ENCODE results near the gene GCNT4. TPM values are rescaled to one million over a fixed set of nuclear protein-coding genes. Genes with fewer than 3 reads are reported as not detected.

Gene GCNT4
- polyA plus RNA-seq, 5 donors, result 0.90 to 1.6 (median 0.96) TPM

DNA sequence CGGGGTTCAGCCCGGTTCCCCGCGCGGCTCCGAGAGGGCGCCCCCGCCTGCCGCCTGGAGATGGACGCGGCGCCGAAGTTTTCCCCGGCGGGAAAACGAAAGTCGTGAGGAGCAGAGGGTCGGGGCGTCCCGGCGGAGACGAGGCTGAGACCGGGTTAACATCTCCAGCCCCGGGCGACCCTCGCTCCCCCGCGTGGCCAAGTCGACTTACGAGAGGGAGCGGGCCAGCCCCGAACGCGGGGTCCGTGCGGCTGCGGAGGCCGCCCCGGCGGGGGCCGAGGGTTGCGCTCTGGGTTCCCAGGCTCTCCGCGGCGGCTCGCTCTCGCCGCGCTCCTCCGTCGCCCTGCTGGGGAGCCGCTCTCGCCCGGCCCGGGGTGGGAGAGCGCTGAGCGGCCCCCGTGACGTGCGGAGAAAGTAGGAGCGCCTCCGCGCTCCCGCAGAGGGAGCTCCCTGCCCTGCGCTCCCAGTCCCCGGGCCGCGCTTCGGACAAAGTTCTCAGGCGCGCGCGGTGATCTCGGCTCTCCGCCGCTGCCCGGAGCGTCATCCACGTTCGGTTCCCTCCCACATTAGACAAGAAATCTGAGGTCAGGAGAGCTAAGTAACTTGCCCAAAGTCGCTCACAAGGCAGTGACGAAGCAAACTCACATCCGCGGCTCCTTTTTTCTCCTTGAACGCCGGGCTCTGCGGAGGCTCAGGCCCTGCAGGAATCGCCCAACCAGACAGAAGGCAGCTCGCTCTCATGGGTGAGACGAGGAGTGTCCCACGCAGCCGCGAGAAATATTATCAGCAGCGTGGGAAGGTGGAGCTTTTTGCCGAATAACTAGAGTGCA is 1.2 kb upstream of the GCNT4 start:
- peak; percentile 71 to 75 for DNase-seq

DNA sequence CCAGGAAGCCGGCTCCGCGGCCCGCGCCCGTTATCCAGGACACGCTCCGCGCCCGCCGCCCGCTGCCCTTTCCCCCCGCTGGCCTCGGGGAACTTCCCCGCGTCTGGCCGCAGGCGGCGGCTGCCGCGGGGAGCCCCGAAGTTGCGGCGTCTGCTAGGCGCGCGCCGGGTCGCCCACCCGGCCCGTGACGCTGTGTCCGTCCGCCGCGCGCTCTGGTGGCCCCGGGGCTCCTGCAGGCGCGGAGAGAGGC is 621 bp upstream of the GCNT4 start:
- DNase-seq, result no peak

DNA sequence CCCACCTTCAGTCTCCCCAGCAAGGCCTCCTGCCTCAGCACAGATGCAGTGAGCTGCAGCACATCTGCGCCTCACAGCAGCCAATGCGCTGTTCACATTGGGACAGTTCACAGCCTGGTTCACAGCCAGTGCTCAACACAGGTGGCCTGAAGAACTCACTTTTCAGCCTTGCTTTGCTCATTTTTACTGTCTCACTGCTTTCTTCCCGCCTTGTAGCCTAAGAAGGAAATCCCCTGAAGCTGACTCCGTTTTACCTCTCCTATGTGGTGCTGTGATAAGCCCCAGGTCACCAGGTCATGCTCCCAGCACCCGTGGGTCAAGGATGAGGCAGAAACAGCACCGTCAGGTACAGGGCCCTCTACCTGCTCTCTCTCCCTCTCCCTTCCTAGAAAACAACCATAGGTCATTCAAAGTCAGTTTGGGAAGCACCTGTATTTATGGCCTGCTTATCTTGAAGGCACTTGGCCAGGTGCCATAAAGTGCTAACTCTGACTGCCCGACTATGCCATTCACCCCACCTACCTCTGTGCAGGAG is 1.1 kb downstream of the GCNT4 start:
- DNase-seq, result no peak

DNA sequence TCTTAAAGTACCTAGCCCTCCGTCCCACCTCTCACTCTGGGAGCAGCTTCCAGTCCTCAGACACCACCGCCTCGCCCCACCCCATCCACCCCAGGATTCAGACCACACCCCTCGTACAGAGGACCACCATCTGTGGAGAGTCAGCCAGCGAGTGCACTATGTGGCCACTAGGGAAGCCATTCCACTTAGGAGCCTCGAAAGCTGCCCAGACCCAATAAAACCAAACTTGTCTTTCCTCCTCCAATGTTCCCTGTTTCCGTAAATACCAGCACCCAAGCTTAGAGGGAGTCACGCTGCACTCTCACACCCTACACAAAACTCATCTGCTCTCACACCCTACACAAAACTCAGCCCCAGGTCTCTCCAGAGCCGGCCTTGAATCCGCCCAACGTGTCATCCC is 1.9 kb downstream of the GCNT4 start:
- no peak for DNase-seq

DNA sequence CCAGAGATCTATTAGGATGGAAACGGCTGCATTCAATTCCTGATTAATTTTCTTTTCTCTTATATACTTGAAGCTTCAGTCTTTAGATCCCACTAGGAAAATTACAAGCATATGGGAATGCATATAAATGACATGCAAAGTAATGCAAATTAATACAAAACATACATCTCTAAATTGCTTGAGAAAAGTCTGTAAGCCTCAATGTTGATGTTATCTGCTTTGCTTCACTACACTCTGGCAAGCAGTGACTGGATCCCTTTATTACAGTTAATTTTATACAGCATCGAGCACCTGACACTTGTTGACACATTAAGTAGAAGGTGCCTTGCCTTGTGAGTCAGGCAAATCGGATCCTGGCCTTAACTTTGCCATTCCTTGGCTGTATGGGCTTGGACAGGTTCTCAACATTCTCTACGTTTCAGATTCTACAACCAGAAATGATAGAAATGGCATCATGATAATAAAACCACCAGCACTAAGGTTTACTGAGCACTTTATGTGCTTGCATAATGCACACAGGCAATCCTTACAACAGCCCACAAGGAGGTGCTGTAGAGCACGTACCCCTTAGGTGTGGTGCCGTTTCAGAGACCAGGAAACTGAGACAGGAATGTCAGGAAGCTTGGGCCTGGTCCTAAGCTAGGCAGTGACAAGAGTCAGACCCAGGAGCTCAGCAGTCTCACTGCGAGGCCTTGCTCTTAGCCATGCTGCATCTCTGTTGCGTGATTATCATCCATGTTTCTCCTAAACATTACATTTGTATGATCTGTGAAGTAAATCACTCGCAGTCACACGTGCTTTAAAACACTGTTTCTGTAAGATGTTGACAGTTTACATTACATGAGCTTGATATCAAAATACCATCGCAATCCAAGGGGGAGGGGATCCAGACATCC is 2.7 kb downstream of the GCNT4 start:
- DNase-seq, result no peak

DNA sequence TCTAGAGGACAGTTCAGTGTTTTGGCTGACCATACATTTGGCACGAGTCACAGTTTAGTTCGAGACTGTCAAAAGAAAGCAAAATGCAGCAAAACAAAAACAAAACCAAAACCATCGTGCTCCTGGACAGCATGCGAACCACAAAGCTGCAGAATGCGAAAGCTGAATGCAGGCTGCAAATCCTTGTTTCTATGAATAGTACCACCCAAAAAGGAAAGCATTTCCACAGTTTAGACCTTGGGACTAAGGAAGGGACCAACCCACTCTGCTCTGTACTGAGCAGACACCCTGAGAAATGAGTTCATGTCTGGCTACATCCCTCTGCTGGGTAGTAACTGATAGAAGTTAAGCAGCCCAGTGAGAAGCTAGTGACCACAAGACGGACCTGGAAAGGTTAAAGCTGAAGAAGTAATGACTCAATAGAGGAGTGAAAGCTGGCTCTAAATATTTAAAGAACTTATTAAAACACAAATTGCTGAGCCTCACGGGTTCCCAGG is 3.9 kb downstream of the GCNT4 start:
- DNase-seq, result no peak

DNA sequence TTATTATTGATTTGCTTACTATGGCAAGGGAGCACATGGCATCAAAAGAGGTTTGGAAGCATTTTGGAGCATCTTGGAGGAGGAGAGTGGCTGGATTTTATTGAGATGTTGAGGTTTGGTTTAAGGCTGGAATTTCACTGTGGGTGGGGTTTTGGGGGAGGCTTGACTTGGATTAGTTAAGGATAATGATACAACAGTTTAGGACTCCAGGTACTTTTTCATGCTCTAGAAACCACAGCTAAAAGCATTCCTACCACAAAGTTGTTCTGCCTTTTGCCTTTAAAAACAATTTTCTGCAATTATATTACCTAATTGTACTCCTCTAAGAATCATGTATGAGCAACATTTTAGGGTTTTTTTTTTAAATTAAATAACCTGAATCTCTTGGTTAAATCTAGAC is 5.0 kb downstream of the GCNT4 start:
- DNase-seq, result no peak

DNA sequence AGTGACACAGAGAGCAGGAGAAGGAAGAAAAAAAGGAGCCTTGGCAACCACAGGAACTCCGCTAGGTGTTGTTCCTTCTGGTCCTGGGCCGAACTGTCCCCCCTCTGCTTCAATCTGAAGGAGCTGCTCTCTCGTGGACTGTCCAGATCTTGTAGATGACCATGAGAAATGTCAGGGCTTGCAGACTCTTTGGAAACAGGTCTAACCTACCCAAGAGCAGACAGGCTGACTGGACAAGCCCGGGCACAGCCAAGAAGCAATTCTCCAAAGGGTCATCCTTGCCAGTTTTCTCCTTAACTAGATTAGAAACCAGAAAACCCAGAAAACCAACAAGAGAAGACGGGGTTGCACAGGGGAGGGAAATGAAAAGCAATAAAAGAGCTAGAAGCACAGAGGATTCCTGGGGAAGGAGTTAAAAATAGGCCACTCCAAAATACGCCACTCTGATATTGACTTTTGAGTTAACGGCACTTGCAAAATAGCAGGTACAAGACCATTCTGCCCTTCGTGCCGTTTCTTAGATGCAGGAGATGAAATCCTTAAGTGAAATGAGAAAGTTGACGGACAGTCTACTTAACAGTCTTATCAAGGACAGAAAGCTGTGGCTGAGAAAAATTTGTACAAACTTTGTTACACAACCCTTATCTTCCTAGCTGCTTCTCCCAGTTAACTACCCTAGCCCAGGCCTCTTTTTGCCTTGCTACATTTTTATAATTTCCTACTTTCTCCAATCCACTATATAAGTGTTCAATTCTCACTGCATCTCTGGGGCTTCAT is 5.8 kb downstream of the GCNT4 start:
- DNase-seq, result no peak

DNA sequence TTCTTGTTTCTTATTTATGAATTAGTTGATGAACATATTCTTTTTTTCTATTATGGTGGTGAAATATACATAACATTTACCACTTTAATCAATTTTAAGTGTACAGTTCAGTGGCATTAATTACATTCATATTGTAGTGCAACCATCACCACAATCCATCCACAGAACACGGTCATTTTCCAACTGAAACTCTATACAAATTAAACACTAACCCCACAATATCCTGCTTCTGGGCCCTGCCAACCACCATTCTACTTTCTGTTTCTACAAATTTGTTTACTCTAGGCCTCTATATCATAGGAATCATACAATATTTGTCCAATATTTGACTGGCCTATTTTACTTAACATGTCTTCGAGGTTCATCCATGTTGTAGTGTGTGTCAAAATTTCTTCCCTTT is 7.3 kb downstream of the GCNT4 start:
- DNase-seq, result no peak

DNA sequence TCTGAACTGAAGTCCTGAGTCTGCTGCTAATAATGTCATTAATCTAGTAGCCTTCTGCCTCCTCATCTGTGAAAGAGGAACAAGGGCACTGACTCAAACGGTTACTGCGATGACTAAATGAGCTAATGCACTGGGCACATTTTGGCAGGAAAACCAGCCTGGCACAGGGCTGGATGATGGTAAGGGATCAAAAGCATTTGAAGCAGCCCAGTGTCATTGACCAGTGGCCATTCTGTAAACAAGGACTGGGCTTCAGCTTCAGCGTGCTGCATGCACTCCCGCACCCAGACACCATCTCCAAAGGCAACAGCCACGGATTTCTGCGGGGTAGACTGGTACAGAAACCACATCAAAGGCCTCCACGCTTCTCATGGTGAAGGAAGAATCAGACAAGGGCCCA is 8.0 kb downstream of the GCNT4 start:
- no peak for DNase-seq

DNA sequence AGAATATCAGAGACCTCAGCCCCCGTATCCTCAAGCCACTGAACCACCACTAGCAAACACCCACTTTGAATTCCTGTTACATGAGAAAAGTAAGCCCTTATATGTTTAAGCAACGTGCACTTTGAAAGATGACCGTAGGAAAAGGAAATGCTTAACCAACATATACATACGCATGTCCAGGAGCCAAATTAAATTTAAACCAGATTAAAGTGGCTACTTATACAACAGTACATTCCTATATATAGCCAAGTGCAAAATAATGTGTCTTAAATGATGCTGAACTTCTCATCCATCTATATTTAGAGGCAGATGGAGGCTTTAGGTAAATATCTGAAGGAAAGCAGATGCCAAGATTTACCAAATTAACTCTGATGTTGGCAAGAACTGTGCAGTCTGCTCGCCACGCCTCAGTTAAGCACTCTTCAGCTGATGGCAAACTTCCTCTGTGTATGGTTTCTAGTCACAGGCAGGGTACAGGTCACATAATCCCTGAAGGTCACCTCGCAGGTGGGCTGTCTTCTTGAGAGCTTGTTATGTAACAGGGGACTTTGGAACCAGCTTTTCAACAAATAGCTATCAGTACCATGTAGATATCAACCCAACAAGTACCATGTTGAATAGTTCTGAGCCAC is 8.6 kb downstream of the GCNT4 start:
- DNase-seq, result no peak

DNA sequence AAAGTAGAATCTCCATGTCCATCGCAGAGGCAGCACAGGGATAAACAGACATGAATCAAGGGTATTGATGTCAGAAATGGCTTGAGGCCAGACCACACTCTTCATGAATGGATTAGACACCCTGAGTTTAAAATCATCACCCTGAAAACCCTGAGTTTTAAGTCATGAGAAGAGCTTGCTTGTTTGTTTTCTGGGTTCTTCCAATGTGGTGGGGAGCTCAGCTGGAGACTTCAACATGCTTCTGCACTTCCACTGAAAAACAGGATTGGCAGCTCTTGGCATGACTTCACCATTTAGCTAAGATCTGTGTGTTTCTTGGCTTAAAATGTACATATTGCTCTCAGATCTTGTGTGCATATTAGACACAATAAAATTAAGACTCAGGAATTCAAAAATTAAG is 9.8 kb downstream of the GCNT4 start:
- DNase-seq, result no peak

DNA sequence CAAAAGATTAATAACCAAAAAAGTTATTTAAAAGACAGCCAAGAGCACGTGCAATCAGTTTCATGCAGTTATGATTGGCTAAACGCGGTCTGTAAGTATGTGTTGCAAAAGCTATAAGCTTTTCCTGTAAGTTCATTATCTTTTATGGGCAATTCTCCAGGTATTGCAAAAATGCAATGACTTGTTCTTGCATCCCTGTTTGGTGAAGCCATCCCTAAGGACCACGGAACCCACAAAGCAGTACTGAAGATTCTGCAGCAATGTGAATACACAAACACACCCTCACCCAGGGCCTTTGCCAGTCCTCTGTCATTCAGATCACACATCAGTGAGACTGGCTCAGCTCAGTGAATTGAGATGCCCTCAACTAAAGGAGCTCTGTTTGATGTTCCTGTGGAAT is 11.4 kb downstream of the GCNT4 start:
- DNase-seq, result no peak

DNA sequence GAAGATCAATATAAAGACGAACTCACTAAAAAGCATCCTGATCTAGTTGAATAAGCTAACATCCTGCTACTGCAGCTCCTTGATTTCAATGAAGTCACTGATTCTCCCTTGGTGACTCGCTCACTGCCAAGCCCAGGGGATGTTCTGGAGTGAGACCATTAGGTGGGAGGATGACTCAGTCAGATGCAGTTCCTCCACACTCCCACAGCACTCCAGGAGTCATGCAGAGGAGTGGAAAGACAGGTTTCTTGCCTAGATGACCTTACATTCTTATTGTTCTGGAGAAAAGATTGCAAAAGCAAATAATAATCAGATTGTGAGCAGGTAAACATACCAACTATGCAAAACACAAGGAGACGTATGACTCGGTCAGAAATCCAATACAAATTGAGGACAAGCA is 15.3 kb downstream of the GCNT4 start:
- DNase-seq, result no peak

DNA sequence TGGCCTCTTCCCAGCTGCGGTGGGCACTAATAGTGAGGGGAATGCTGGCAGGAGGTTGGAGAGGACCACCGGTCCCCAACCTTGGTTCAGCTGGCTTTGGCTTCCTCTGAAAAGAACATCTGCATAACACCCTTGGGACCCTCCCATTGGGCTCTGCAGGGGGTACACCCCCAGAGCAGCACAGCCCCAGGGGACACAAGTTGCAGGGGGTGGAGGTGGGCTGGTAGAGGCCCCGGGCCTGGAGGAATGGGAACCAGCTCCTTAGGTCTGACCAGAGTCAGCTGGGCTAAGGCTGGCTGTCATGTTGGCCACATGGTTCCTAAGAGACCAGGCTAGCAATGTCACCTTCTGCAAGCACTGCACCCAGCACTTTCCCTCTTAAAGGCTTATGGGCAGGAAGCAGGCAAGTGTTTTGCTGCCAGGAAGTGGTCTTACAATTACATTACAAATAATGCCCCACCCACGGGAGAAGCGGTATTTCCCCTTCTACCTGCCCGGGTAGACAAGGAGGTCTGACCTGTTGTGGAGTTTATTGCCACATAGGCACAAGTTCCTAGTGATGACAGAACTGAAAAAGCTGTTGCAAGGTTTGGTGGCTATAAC is 18.1 kb downstream of the GCNT4 start:
- DNase-seq, result no peak

DNA sequence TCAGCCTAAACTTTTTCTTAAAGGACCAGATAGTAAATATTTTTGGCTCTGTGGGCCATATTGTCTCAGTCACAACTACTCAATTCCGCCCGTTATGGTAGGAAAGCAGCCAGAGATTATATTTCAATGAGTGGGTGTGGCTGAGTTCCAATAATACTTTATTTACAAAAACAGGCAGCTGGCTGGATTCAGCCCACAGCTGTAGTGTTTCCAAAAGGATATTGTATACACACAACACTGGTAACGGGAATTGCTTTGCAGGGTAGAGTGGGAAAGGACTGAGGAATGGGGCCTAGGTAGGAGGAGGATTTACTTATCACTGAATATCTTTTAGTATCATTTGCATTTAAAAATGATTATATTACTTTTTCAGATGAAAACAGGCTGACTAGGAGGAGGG is 21.0 kb downstream of the GCNT4 start:
- no peak for DNase-seq

DNA sequence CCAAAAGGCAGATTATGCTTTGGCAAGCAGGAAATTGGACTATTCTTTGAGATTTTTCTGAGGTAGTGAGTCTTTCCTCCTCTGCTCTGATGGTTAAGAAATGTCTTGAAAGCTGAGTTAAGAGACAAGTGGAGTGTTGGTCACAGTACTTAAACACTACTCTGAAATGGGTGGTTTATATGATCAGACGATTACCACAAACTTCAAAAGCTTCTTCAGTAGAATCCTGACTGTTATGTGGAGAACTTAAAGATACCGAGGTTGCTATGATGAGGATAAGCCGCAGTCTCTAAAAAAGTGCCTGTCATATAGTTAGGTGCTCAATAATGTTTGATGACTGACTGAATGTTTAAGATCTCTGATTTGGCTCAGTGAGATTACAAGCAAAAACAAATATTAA is 24.3 kb downstream of the GCNT4 start:
- no peak for DNase-seq

DNA sequence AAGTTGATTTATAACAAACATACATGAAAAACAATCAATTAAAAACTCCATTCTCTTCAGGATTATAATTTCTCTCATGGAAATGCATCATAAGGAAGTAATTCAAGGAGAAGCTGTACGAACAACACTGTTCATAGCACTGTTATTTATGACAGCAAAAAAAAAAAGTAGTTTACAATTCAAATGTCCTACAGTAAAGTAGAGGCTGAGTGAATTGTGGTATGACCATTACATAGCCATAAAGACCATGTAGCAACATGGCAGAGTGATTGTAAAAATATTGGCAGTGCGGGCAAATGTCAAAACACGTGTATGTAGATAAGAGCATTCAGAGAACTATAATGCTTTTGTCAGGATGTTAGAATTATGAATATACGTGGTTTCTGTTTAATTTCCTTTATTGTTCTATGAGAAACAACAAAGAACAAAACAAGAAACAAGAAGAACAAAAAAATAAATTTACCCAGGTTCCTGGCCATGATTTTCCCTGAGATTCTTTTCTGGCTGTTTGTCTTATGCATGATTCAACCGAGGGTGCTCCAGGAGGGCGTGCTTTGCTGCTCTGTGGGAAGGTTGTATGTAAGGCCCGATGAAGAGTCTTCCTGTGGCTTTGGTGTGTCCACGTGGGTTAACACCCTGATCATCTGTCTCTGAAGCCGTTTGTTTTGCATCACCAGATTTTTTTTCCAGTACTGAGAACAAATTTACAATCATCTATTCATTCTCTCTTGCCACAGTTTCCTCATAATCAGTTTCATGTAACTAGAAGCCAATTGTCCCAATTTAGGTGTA is 28.8 kb downstream of the GCNT4 start:
- DNase-seq, result no peak

DNA sequence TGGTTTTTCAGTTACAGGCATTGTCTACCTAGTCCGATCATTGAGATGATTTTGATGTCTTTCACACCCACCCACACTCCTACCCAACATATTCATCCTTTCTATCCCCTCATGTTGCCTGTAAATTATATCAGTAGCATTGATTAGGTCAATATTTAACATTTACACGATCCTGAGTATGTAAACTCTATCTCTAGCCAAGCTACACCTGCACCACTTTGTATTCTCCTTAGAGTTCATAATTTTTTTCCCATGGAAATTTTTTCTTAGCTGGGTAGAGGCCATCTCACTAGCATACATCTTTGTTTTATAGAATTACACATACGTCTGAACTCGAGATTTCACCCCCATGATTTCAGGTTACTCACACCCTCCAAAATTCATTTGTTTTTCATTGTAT is 30.6 kb downstream of the GCNT4 start:
- no peak for DNase-seq

DNA sequence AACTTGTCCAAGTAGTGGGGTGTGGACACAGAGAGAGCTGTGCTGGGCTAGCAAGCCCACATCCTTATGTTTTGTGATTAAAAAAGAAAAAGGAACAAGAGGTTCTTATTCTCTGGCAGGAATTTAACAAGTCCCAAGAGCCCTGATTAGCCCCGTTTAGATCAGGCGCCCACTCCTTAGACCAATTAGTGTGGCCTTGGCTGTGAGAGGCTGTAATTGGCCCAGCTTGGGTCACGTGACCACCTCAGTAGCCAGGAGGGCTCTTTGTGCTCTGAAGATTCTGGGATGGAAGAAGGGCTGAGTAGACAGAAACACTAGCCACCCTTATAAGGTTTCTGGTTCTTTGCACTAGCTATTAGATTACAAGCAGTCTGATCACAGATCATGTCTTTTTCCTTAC is 31.1 kb downstream of the GCNT4 start:
- DNase-seq, result no peak
